K562 (cell line): ENCODE results near the gene SLC16A2. TPM values are rescaled to one million over a fixed set of nuclear protein-coding genes. Genes with fewer than 3 reads are reported as not detected.

Source experiments
- ATAC-seq: fragments of 200-7000 bp; cut with Tn5 transposase; 3 replicates; pipeline ENCODE4 v1.9.1; 2020; ENCODE audit warnings: moderate library complexity
- BruUV-seq: library from RNA; stranded (reverse); fragments of 400-500 nt; replicated peaks from 2 replicates; lab custom pipeline; 2021; lab: Mats Ljungman, UMichigan
- CTCF ChIA-PET: fragments of 300-600 bp; formaldehyde crosslinking; extraction: SDS; loops from one replicate; lab custom pipeline; 2021; ENCODE audit warnings: low intra/inter-chr PET ratio; lab: Yijun Ruan, JAX
- POLR2A ChIA-PET: fragments of 300-600, 350-650 bp; sonication (Branson Sonifier 250); formaldehyde crosslinking; extraction: SDS; loops from one replicate; lab custom pipeline; 2021; ENCODE audit warnings: antibody characterized with exemption, inconsistent platforms; lab: Yijun Ruan, JAX
- DNase-seq, 4 experiments: peaks; one replicate each; pipeline versions ENCODE4 v3.0.0 to v3.0.0-alpha.2; 2011 to 2018; ENCODE audit warnings: low spot score in 3 of 4, mixed read lengths in 3 of 4; ENCODE audit errors: extremely low read depth in 1 of 4
- FAIRE-seq: peaks from 2 replicates; lab custom pipeline; 2011; peaks lifted over from hg19 to GRCh38; lab: Jason Lieb, UNC
- H2AFZ ChIP-seq: 2 replicates; pipeline ENCODE4 v1.6.0; 2011; ENCODE audit warnings: low read depth, low read length, control low read depth, inconsistent platforms
- H3K27ac ChIP-seq: fragments of 200-600 bp; 3 replicates; pipeline ENCODE4 v1.8.0; 2011; ENCODE audit warnings: low read depth, mild to moderate bottlenecking, control low read depth, inconsistent platforms, low read length, moderate library complexity, mixed read lengths; ENCODE audit errors: extremely low read depth
- H3K27me3 ChIP-seq, 2 experiments: fragments of 300-600 bp in 1 of 2; 2 replicates in 1 of 2; 3 replicates in 1 of 2; pipeline versions ENCODE4 v1.6.0 to v1.8.0; 2011; ENCODE audit warnings: inconsistent platforms in 2 of 2, low read length in 2 of 2, mild to moderate bottlenecking in 1 of 2, mixed read lengths in 1 of 2, moderate library complexity in 1 of 2; ENCODE audit not compliant: control insufficient read depth in 2 of 2, insufficient read depth in 2 of 2
- H3K36me3 ChIP-seq: fragments of 300-600 bp; 3 replicates; pipeline ENCODE4 v1.8.0; 2011; ENCODE audit warnings: mild to moderate bottlenecking, low read length, inconsistent platforms; ENCODE audit not compliant: control insufficient read depth, insufficient read depth
- H3K4me1 ChIP-seq, 2 experiments: fragments of 200-600 bp in 1 of 2; replicated peaks in 1 of 2; 2 replicates in 1 of 2; 3 replicates in 1 of 2; pipeline versions ENCODE4 v1.5.1 to v1.8.0; 2011; ENCODE audit warnings: inconsistent platforms in 2 of 2, low read length in 2 of 2, mild to moderate bottlenecking in 1 of 2, mixed read lengths in 1 of 2, moderate library complexity in 1 of 2; ENCODE audit not compliant: control insufficient read depth in 2 of 2, insufficient read depth in 2 of 2
- H3K4me2 ChIP-seq: 2 replicates; pipeline ENCODE4 v1.6.1; 2011; ENCODE audit warnings: low read length, control low read depth, inconsistent platforms, mixed read lengths; ENCODE audit not compliant: insufficient read depth
- H3K4me3 ChIP-seq: fragments of 200-600 bp; sonication (generic), shearing (Covaris generic); 2 replicates; pipeline ENCODE4 v1.5.1; 2016; ENCODE audit warnings: control low read depth, inconsistent platforms
- H3K79me2 ChIP-seq: fragments of 200-600 bp; 3 replicates; pipeline ENCODE4 v1.8.0; 2011; ENCODE audit warnings: low read length, inconsistent platforms; ENCODE audit not compliant: control insufficient read depth, insufficient read depth
- H3K9ac ChIP-seq, 2 experiments: 2 replicates each; pipeline versions ENCODE4 v1.6.0 to v1.6.1; 2011; ENCODE audit warnings: low read depth in 2 of 2, low read length in 2 of 2, control low read depth in 1 of 2, inconsistent platforms in 1 of 2, mild to moderate bottlenecking in 1 of 2, mixed read lengths in 1 of 2; ENCODE audit not compliant: insufficient read depth in 1 of 2
- H3K9me1 ChIP-seq: one replicate; pipeline ENCODE4 v1.6.0; 2011; ENCODE audit warnings: inconsistent platforms, mild to moderate bottlenecking, low read length, moderate library complexity; ENCODE audit not compliant: control insufficient read depth, insufficient read depth
- H3K9me3 ChIP-seq: replicated peaks from 2 replicates; pipeline ENCODE4 v1.5.1; 2011; ENCODE audit warnings: low read depth, low read length, inconsistent platforms; ENCODE audit not compliant: control insufficient read depth, insufficient read depth
- H4K20me1 ChIP-seq: replicated peaks from 2 replicates; pipeline ENCODE4 v1.6.1; 2011; ENCODE audit warnings: low read length, inconsistent platforms, mixed read lengths; ENCODE audit not compliant: control insufficient read depth, insufficient read depth
- CBFB ChIP-seq: sonication (generic); formaldehyde crosslinking; IDR thresholded peaks from 2 replicates; pipeline ENCODE4 v1.4.0; 2020; ENCODE audit warnings: mild to moderate bottlenecking, missing genetic modification reagents
- ELF4 ChIP-seq: fragments of 450-650 bp; formaldehyde crosslinking; IDR thresholded peaks from 2 replicates; pipeline ENCODE4 v1.4.0; 2022; ENCODE audit warnings: missing genetic modification characterization
- FIP1L1 ChIP-seq: fragments of 200-400 bp; formaldehyde crosslinking; IDR thresholded peaks from 2 replicates; pipeline ENCODE4 v1.6.1; 2018; ENCODE audit warnings: mild to moderate bottlenecking, low read depth, low read length; ENCODE audit not compliant: poor library complexity, severe bottlenecking
- GATAD2A ChIP-seq: fragments of 450-650 bp; IDR thresholded peaks from 2 replicates; pipeline ENCODE4 v1.6.1; 2017
- IFI16 ChIP-seq: fragments of 250-450 bp; sonication (Bioruptor Pico); IDR thresholded peaks from 2 replicates; pipeline ENCODE4 v2.1.2; 2022; ENCODE audit warnings: mild to moderate bottlenecking, inconsistent platforms
- KLF16 ChIP-seq: IDR thresholded peaks from 2 replicates; pipeline ENCODE4 v1.6.1; 2016; ENCODE audit warnings: antibody characterized with exemption
- POU5F1 ChIP-seq: fragments of 150-350 bp; IDR thresholded peaks from 2 replicates; pipeline ENCODE4 v1.6.1; 2014; ENCODE audit warnings: borderline replicate concordance, low read length, low read depth, mild to moderate bottlenecking; ENCODE audit not compliant: partially characterized antibody
- PTRF ChIP-seq: fragments of 450-650 bp; IDR thresholded peaks from 2 replicates; pipeline ENCODE4 v1.6.1; 2016; ENCODE audit warnings: mild to moderate bottlenecking, missing genetic modification characterization, missing compliant biosample characterization
- SMARCA5 ChIP-seq: fragments of 450-650 bp; IDR thresholded peaks from 2 replicates; pipeline ENCODE4 v1.6.1; 2016
- TAF15 ChIP-seq: fragments of 200-400 bp; formaldehyde crosslinking; IDR thresholded peaks from 2 replicates; pipeline ENCODE4 v1.6.1; 2017; ENCODE audit warnings: mild to moderate bottlenecking, low read depth, low read length, moderate library complexity
- ZNF217 ChIP-seq: sonication (generic); formaldehyde crosslinking; IDR thresholded peaks from 2 replicates; pipeline ENCODE4 v1.8.0; 2022; ENCODE audit warnings: mild to moderate bottlenecking, missing genetic modification reagents
- ZNF311 ChIP-seq: fragments of 250-450 bp; sonication (Bioruptor Pico); IDR thresholded peaks from 2 replicates; pipeline ENCODE4 v1.4.0; 2020; ENCODE audit warnings: mild to moderate bottlenecking, moderate library complexity
- ZNF668 ChIP-seq: fragments of 250-450 bp; sonication (Bioruptor Pico); IDR thresholded peaks from 2 replicates; pipeline ENCODE4 v1.8.0; 2022; ENCODE audit warnings: mild to moderate bottlenecking, inconsistent platforms
- WGBS: fragments of 100-300 bp; shearing (Covaris generic); methylation state at CpG from one replicate; pipeline ENCODE4 v1.1.6; 2016; ENCODE audit warnings: low coverage, mixed read lengths; ENCODE audit not compliant: insufficient coverage; ENCODE audit errors: missing lambda C conversion rate; 5-methylcytosine and 5-hydroxymethylcytosine counted together
- in situ Hi-C: fragments of 300-500 bp; cut with MboI; formaldehyde crosslinking; loops from 4 replicates; pipeline ENCODE4 v1.15.0; 2018; ENCODE audit warnings: inconsistent platforms, mixed read lengths
- intact Hi-C: fragments of 100-400 bp; cut with micrococcal nuclease; formaldehyde crosslinking; loops from 2 replicates; pipeline ENCODE4 v1.14.2; 2022
- polyA plus RNA-seq, 8 experiments: library from polyadenylated mRNA; depleted of rRNA in 4 of 8; stranded (reverse) in 5 of 8; unstranded in 3 of 8; fragments of >200 nt; fragmentation: Nextera tagmentation in 2 of 8; fragmentation: Illumina TruSeq in 1 of 8; extraction: Ambion mirVana in 2 of 8; extraction: Trizol in 1 of 8; gene quantifications; 2 replicates each; pipeline versions ENCODE4 v1.2.1 to v1.2.3, GENCODE V29; 2011 to 2014; ENCODE audit warnings: inconsistent platforms in 1 of 8, missing spikeins in 1 of 8
- total RNA-seq, 7 experiments: library from RNA; depleted of rRNA in 6 of 7; stranded (reverse); fragments of >200 nt in 6 of 7; fragmentation: Illumina TruSeq in 2 of 7; extraction: Trizol in 2 of 7; gene quantifications; 2 replicates each; pipeline versions ENCODE4 v1.2.1 to v1.2.3, GENCODE V29; 2011 to 2021; ENCODE audit warnings: low replicate concordance in 1 of 7
- TF ChIP-seq, protein P1 (sequence below): fragments of 250-450 bp; sonication (Bioruptor Pico); IDR thresholded peaks from 2 replicates; pipeline ENCODE4 v1.4.0; 2020
- TF ChIP-seq, protein P2 (sequence below): fragments of 250-450 bp; sonication (Bioruptor Pico); IDR thresholded peaks from 2 replicates; pipeline ENCODE4 v1.8.0; 2021; ENCODE audit warnings: moderate library complexity, mild to moderate bottlenecking, inconsistent platforms
- TF ChIP-seq, protein P3 (sequence below): fragments of 450-650 bp; IDR thresholded peaks from 2 replicates; pipeline ENCODE4 v1.6.1; 2016

The SLC16A2 gene
- total and polyA plus RNA-seq, 9 of the 15 experiments (the other 6 are each of a cell fraction or from before 2014, with no cell fraction given), result 0.07 TPM; not detected in 8

DNA sequence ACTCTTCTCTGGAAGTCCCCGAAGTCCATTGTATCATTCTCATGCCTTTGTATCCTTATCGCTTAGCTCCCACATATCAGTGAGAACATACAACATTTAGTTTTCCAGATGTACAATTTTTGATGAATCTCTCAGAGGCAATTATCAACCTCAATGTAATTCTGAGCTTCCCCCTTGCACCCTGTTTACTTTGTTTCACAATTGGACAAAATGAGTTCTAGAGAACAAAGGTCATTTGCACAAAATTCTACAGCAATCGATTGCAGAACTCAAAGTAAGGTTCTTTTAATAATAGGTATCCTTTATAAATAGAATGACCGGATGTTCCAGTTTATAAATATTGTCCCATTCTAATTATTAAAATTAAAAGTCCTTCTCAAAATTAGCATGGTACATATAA lies 79.3 kb downstream of the SLC16A2 start:
- Histone ChIP-seq H3K79me2 (no peaks in the 10 kb centered on the region), H3K4me3 (no peak overlapping the region), H3K36me3 (no peaks in the 10 kb centered on the region), H3K9ac (no peak overlapping the region), H3K27ac (no peak overlapping the region), H4K20me1 (no peaks in the 10 kb centered on the region), H3K4me2 (no peak overlapping the region), H3K9me1 (no peaks in the 10 kb centered on the region), H3K4me1 (no peaks in the 10 kb centered on the region), H2AFZ (no peak overlapping the region), H3K27me3 (no peaks in the 10 kb centered on the region), H3K9me3 (no peaks in the 10 kb centered on the region)
- no TSS peak for BruUV-seq
- ChIA-PET CTCF (no interaction called here), POLR2A (no interaction called here)
- in situ Hi-C loops, result no loop called here
- WGBS, result 0% methylated on average over 4 of the region's 4 CpGs
- DNase-seq (no peak), FAIRE-seq (no peak), ATAC-seq (no peak)
- intact Hi-C loops, result no loop called here
- TF ChIP-seq GATAD2A (no peak), TAF15 (no peak), ZNF668 (CRISPR knock-in tag) (no peak), CBFB (no peak), SMARCA5 (no peak), POU5F1 (no peak), PTRF (no peak), ZNF311 (CRISPR knock-in tag) (no peak), ZNF217 (no peak), KLF16 (no peak), ELF4 (CRISPR knock-in tag) (no peak), IFI16 (no peak), FIP1L1 (no peak)
- TF ChIP-seq, protein P1, sequence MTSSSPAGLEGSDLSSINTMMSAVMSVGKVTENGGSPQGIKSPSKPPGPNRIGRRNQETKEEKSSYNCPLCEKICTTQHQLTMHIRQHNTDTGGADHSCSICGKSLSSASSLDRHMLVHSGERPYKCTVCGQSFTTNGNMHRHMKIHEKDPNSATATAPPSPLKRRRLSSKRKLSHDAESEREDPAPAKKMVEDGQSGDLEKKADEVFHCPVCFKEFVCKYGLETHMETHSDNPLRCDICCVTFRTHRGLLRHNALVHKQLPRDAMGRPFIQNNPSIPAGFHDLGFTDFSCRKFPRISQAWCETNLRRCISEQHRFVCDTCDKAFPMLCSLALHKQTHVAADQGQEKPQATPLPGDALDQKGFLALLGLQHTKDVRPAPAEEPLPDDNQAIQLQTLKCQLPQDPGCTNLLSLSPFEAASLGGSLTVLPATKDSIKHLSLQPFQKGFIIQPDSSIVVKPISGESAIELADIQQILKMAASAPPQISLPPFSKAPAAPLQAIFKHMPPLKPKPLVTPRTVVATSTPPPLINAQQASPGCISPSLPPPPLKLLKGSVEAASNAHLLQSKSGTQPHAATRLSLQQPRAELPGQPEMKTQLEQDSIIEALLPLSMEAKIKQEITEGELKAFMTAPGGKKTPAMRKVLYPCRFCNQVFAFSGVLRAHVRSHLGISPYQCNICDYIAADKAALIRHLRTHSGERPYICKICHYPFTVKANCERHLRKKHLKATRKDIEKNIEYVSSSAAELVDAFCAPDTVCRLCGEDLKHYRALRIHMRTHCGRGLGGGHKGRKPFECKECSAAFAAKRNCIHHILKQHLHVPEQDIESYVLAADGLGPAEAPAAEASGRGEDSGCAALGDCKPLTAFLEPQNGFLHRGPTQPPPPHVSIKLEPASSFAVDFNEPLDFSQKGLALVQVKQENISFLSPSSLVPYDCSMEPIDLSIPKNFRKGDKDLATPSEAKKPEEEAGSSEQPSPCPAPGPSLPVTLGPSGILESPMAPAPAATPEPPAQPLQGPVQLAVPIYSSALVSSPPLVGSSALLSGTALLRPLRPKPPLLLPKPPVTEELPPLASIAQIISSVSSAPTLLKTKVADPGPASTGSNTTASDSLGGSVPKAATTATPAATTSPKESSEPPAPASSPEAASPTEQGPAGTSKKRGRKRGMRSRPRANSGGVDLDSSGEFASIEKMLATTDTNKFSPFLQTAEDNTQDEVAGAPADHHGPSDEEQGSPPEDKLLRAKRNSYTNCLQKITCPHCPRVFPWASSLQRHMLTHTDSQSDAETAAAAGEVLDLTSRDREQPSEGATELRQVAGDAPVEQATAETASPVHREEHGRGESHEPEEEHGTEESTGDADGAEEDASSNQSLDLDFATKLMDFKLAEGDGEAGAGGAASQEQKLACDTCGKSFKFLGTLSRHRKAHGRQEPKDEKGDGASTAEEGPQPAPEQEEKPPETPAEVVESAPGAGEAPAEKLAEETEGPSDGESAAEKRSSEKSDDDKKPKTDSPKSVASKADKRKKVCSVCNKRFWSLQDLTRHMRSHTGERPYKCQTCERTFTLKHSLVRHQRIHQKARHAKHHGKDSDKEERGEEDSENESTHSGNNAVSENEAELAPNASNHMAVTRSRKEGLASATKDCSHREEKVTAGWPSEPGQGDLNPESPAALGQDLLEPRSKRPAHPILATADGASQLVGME (CRISPR knock-in tag), result no peak
- TF ChIP-seq, protein P2, sequence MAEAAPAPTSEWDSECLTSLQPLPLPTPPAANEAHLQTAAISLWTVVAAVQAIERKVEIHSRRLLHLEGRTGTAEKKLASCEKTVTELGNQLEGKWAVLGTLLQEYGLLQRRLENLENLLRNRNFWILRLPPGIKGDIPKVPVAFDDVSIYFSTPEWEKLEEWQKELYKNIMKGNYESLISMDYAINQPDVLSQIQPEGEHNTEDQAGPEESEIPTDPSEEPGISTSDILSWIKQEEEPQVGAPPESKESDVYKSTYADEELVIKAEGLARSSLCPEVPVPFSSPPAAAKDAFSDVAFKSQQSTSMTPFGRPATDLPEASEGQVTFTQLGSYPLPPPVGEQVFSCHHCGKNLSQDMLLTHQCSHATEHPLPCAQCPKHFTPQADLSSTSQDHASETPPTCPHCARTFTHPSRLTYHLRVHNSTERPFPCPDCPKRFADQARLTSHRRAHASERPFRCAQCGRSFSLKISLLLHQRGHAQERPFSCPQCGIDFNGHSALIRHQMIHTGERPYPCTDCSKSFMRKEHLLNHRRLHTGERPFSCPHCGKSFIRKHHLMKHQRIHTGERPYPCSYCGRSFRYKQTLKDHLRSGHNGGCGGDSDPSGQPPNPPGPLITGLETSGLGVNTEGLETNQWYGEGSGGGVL, result no peak
- TF ChIP-seq, protein P3, sequence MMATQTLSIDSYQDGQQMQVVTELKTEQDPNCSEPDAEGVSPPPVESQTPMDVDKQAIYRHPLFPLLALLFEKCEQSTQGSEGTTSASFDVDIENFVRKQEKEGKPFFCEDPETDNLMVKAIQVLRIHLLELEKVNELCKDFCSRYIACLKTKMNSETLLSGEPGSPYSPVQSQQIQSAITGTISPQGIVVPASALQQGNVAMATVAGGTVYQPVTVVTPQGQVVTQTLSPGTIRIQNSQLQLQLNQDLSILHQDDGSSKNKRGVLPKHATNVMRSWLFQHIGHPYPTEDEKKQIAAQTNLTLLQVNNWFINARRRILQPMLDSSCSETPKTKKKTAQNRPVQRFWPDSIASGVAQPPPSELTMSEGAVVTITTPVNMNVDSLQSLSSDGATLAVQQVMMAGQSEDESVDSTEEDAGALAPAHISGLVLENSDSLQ, result no peak
